BLaER1 treated with 17β-estradiol and CSF1 and Interleukin-3, amounts not matched to agents 10 nM and 100 nM (cell line): ENCODE data around the gene CRYGA.
"Not testable (repeated sequence)": the region's sequence is repeated elsewhere in the genome, so short reads cannot be mapped to it uniquely, and the experiment has no call there.

Source experiments
- H3K27ac ChIP-seq, 11 experiments: shearing (Covaris generic); formaldehyde crosslinking; 2 replicates each; pipeline ENCODE4 v1.8.1; 2022
- H3K27me3 ChIP-seq, 11 experiments: shearing (Covaris generic); formaldehyde crosslinking; 2 replicates each; pipeline ENCODE4 v1.8.1; 2022
- H3K36me3 ChIP-seq, 11 experiments: shearing (Covaris generic); formaldehyde crosslinking; 2 replicates each; pipeline ENCODE4 v1.8.1; 2022
- H3K4me1 ChIP-seq, 10 experiments: shearing (Covaris generic); formaldehyde crosslinking; 2 replicates each; pipeline ENCODE4 v1.8.1; 2022
- H3K4me2 ChIP-seq, 11 experiments: shearing (Covaris generic); formaldehyde crosslinking; 2 replicates each; pipeline ENCODE4 v1.8.1; 2022
- H3K4me3 ChIP-seq, 10 experiments: shearing (Covaris generic); formaldehyde crosslinking; 2 replicates each; pipeline ENCODE4 v1.8.1; 2022
- H3K9ac ChIP-seq, 11 experiments: shearing (Covaris generic); formaldehyde crosslinking; 2 replicates each; pipeline ENCODE4 v1.8.1; 2022
- H3K9me3 ChIP-seq, 11 experiments: shearing (Covaris generic); formaldehyde crosslinking; replicated peaks in 1 of 11; 2 replicates each; pipeline ENCODE4 v1.8.1; 2022
- H4K20me1 ChIP-seq, 11 experiments: shearing (Covaris generic); formaldehyde crosslinking; 2 replicates each; pipeline ENCODE4 v1.8.1; 2022
- Cebpa-rat ChIP-seq, 11 experiments: shearing (Covaris generic); IDR thresholded peaks; 2 replicates each; pipeline ENCODE4 v1.8.1; 2022

CRYGA gene

DNA sequence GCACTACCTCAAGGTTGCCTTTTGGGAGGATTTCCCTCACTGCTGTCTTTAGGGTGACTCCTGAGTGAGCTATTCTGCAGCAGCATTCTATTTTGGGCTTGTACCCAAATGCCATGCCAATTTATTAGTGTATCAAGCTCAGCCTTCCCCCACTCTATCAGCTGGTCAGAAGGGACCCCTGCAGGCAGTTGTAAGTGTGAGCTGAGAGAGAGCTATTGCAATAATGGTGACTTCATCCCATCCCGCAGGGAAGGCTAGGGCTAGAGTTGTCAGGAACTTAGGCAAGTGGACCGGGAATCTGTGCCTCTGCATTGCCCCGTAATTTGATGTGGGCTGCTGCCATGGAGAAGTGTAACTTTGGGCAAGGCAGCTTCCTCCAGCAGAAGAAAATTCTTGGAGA lies 15.6 kb downstream of the CRYGA start:
- Histone ChIP-seq H3K4me2 (no peak overlapping the region), H3K4me1 (0 out of 20 replicates have a peak, but pooled peaks cover 0 to 6% (median 0%) of the 10 kb centered on the region in 10 experiments)
- no peak for TF ChIP-seq Cebpa-rat (IDR thresholded peaks at IDR 0.05)

GRCh38 chr2:208147008-208147407 lies 16.4 kb downstream of the CRYGA start:
- Histone ChIP-seq H4K20me1 (no peaks in the 10 kb centered on the region), H3K27me3 (no peaks in the 10 kb centered on the region), H3K9me3 (peaks cover 6 to 16% (median 11%) of the 10 kb centered on the region in 11 experiments; a peak in 18 of 22 replicates), H3K27ac (no peak overlapping the region), H3K9ac (no peak overlapping the region), H3K4me2 (no peak overlapping the region), H3K4me3 (no peak overlapping the region), H3K36me3 (no peaks in the 10 kb centered on the region), H3K4me1 (0 out of 20 replicates have a peak, but pooled peaks cover 0 to 6% (median 0%) of the 10 kb centered on the region in 10 experiments)
- no peak for TF ChIP-seq Cebpa-rat (IDR thresholded peaks at IDR 0.05)

More for the DNA sequence above, 15.6 kb downstream of the CRYGA start:
- H3K4me3 ChIP-seq, result no peak overlapping the region
- no peak overlapping the region for H3K9ac ChIP-seq
- no peaks in the 10 kb centered on the region for H4K20me1 ChIP-seq
- no peaks in the 10 kb centered on the region for H3K27me3 ChIP-seq
- peaks cover 9 to 19% (median 13%) of the 10 kb centered on the region in 11 experiments; a peak in 18 of 22 replicates for H3K9me3 ChIP-seq
- no peaks in the 10 kb centered on the region for H3K36me3 ChIP-seq
- H3K27ac ChIP-seq, result no peak overlapping the region

- H3K27me3 ChIP-seq, result no peaks in the 10 kb centered on the region
- no peak within 1 kb of the TSS for H3K4me3 ChIP-seq
- no peak for TF ChIP-seq Cebpa-rat (IDR thresholded peaks at IDR 0.05)
- H3K36me3 ChIP-seq, result no peaks in the 10 kb centered on the region
- H3K9ac ChIP-seq, result no peak within 1 kb of the TSS
- 0 out of 20 replicates have a peak, but pooled peaks cover 0 to 6% (median 0%) of the 10 kb centered on the region in 10 experiments for H3K4me1 ChIP-seq
- H4K20me1 ChIP-seq, result no peaks in the 10 kb centered on the region
- no peak within 1 kb of the TSS for H3K27ac ChIP-seq
- no peak within 1 kb of the TSS for H3K4me2 ChIP-seq
- H3K9me3 ChIP-seq, result peaks cover 0 to 5% (median 2%) of the 10 kb centered on the region in 11 experiments; a peak in 6 of 22 replicates
Measured at GRCh38 chr2:208146006-208146405, 17.4 kb downstream of the CRYGA start, which contains the start of gene CRYGB. Gene CRYGB, minus strand, starts transcription at chr2:208146158. Its CDS starts 38 bp downstream, at chr2:208146120.

GRCh38 chr2:208142925-208143799 lies 20.2 kb downstream of the CRYGA start:
- TF ChIP-seq Cebpa-rat (IDR thresholded peaks at IDR 0.05), result no peak
- H3K36me3 ChIP-seq, result no peaks in the 10 kb centered on the region
- H3K4me2 ChIP-seq, result no peak overlapping the region
- H3K4me1 ChIP-seq, result no peaks in the 10 kb centered on the region
- H3K4me3 ChIP-seq, result no peak overlapping the region
- H3K9ac ChIP-seq, result no peak overlapping the region
- H4K20me1 ChIP-seq, result no peaks in the 10 kb centered on the region
- H3K9me3 ChIP-seq, result peaks cover 8 to 20% (median 17%) of the 10 kb centered on the region in 11 experiments; a peak in 20 of 22 replicates
- no peak overlapping the region for H3K27ac ChIP-seq
- H3K27me3 ChIP-seq, result no peaks in the 10 kb centered on the region

DNA sequence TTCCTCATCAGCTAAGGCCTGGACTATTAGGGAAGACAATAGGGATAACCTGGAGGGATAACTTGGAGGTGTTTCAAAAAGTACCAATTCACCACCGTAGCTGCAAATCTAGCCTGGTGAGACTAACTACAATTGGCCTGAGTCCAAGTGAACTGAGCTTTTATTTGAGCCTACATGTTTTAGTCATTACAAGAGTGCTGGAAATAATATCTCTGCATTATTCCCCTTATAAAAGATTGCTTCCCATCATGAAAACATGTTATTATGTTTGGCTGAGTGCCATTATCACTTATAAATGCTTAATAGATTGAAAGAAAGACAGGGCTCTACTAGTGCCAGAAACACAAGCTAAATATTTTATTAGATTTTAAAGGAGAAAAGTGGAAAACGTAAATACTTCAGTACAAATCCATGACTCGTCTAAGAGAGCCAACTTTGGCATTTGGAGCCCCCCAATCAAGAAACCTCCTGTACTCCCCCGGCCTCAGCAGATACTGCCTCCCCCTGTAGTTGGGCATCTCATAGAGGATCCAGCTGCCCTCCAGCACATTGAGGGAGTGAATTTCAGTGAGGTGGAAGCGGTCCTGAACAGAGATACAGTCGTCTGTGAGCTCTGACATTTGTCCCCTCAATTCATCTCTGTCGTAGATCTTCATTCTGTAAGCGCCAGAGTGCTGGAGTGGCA lies 21.0 kb downstream of the CRYGA start:
- TF ChIP-seq Cebpa-rat (IDR thresholded peaks at IDR 0.05), result no peak
- Histone ChIP-seq H3K27me3 (no peaks in the 10 kb centered on the region), H3K4me3 (no peak overlapping the region), H3K9ac (no peak overlapping the region), H3K36me3 (no peaks in the 10 kb centered on the region), H3K27ac (no peak overlapping the region), H3K9me3 (peaks cover 13 to 28% (median 24%) of the 10 kb centered on the region in 11 experiments; a peak in 20 of 22 replicates), H3K4me1 (no peaks in the 10 kb centered on the region), H4K20me1 (no peaks in the 10 kb centered on the region), H3K4me2 (no peak overlapping the region)

GRCh38 chr2:208139447-208139846 lies 23.9 kb downstream of the CRYGA start:
- Histone ChIP-seq H3K4me3 (no peak overlapping the region), H3K36me3 (no peaks in the 10 kb centered on the region), H3K9me3 (peaks cover 13 to 28% (median 25%) of the 10 kb centered on the region in 11 experiments; a peak in 20 of 22 replicates), H3K27ac (no peak overlapping the region), H3K4me1 (peaks cover 8 to 11% (median 8%) of the 10 kb centered on the region in 10 experiments; a peak in 18 of 20 replicates), H3K4me2 (no peak overlapping the region), H4K20me1 (no peaks in the 10 kb centered on the region), H3K27me3 (no peaks in the 10 kb centered on the region), H3K9ac (no peak overlapping the region)
- no peak for TF ChIP-seq Cebpa-rat (IDR thresholded peaks at IDR 0.05)

- not testable (repeated sequence) for H3K9ac ChIP-seq, H3K4me2 ChIP-seq, H3K36me3 ChIP-seq, H3K27ac ChIP-seq, H3K4me3 ChIP-seq, H4K20me1 ChIP-seq, H3K27me3 ChIP-seq
- Histone ChIP-seq H3K4me1 (peaks cover 8 to 12% (median 9%) of the 10 kb centered on the region in 10 experiments; a peak in 18 of 20 replicates), H3K9me3 (peaks cover 13 to 28% (median 25%) of the 10 kb centered on the region in 11 experiments; a peak in 20 of 22 replicates)
Measured at GRCh38 chr2:208138334-208138733, 25.1 kb downstream of the CRYGA start.

- Histone ChIP-seq H3K4me1 (peaks cover 8 to 12% (median 9%) of the 10 kb centered on the region in 10 experiments; a peak in 18 of 20 replicates), H3K9ac (no peak overlapping the region), H3K27me3 (no peaks in the 10 kb centered on the region), H3K4me3 (no peak overlapping the region), H3K27ac (no peak overlapping the region), H3K36me3 (no peaks in the 10 kb centered on the region), H3K4me2 (no peak overlapping the region), H4K20me1 (no peaks in the 10 kb centered on the region), H3K9me3 (peaks cover 13 to 28% (median 25%) of the 10 kb centered on the region in 11 experiments; a peak in 20 of 22 replicates)
- TF ChIP-seq Cebpa-rat (IDR thresholded peaks at IDR 0.05), result no peak
Measured at GRCh38 chr2:208136716-208137094, 26.7 kb downstream of the CRYGA start.
